ENCODE results near the gene SPATA22.

DNA sequence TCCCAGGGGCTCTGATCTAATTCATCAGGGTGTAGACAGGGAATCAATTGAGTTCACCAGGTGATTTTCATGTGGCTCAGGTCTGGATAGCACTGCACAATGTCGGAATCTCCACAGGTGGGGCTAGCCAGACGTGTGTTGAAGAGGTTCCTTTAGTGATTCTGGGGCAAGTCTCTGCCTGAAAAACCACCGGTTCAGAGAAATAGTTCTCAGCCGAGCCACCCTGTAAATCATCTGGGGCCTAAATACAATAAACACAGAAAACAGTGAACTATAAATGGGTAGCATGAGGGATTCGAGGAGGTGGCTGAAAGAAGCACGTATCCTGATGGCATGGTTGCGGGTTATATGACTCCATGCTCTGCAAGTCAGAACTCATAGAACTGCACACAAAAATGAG lies 25.5 kb upstream of the SPATA22 start:
- TF ChIP-seq, protein P1, sequence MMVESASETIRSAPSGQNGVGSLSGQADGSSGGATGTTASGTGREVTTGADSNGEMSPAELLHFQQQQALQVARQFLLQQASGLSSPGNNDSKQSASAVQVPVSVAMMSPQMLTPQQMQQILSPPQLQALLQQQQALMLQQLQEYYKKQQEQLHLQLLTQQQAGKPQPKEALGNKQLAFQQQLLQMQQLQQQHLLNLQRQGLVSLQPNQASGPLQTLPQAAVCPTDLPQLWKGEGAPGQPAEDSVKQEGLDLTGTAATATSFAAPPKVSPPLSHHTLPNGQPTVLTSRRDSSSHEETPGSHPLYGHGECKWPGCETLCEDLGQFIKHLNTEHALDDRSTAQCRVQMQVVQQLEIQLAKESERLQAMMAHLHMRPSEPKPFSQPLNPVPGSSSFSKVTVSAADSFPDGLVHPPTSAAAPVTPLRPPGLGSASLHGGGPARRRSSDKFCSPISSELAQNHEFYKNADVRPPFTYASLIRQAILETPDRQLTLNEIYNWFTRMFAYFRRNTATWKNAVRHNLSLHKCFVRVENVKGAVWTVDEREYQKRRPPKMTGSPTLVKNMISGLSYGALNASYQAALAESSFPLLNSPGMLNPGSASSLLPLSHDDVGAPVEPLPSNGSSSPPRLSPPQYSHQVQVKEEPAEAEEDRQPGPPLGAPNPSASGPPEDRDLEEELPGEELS (CRISPR knock-in tag; IDR thresholded peaks at IDR 0.05), result no peak
- TF ChIP-seq CHD2 (IDR thresholded peaks at IDR 0.05; ENCODE audit: low read depth, low read length) (no peak), PRPF4 (IDR thresholded peaks at IDR 0.05; ENCODE audit: low read depth, low read length, poor library complexity, severe bottlenecking) (no peak), GABPA (IDR thresholded peaks at IDR 0.05; ENCODE audit: low read depth, low read length) (no peak), GABPA (CRISPR knock-in tag; IDR thresholded peaks at IDR 0.05; ENCODE audit: low read depth) (no peak), ZSCAN20 (CRISPR knock-in tag; IDR thresholded peaks at IDR 0.05; ENCODE audit: borderline replicate concordance) (no peak), IKZF1 (IDR thresholded peaks at IDR 0.05) (no peak), CTCF (CRISPR knock-in tag; IDR thresholded peaks at IDR 0.05) (no peak), ZNF513 (CRISPR knock-in tag; conservative IDR thresholded peaks at IDR 0.05) (no peak)

Data from HepG2 (cell line).